Stimulated activated naive CD4-positive, alpha-beta T cell (primary cell): ENCODE results near the gene GNG7.
"Not testable (repeated sequence)": the region's sequence is repeated elsewhere in the genome, so short reads cannot be mapped to it uniquely, and the experiment has no call there.

Source experiments
- DNase-seq, 6 experiments: peaks; one replicate each; lab custom pipeline; 2025; lab: John Stamatoyannopoulos, UW

GNG7 gene

DNA sequence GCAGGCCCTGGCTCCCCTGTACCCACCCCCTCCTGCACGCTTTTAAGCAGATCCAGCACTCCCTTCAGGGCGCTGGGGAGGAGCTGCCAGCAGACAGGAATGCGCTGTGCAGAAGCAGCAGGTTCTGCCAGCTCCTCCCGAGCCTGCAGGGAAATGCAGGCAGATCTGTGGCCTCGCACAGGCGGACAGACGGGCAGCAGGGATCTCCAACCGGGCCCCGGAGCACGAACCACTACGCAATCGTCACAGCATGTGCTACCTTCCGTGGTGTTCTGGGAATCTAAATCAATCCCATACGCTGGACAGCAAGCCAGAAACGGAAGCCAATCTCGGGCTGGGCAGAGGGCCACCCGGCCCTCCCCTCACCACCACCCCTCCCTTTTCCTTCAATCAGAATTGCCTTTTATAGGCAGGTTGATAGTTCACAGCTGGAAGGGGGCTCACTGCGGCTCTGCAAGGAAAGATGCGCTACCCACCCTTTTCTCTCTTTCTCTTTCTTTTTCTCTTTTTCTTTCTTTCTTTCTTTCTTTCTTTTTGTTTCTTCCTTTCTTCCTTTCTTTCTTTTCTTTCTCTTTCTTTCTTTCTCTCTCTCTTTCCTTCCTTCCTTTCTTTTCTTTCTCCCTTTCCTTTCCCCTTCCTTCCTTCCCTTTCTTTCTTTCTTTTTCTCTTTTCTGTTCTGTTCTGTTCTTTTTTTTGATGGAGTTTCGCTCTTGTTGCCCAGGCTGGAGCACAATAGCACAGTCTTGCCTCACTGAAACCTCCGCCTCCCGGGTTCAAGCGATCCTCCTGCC lies 99.9 kb downstream of the GNG7 start:
- DNase-seq = no peak

DNA sequence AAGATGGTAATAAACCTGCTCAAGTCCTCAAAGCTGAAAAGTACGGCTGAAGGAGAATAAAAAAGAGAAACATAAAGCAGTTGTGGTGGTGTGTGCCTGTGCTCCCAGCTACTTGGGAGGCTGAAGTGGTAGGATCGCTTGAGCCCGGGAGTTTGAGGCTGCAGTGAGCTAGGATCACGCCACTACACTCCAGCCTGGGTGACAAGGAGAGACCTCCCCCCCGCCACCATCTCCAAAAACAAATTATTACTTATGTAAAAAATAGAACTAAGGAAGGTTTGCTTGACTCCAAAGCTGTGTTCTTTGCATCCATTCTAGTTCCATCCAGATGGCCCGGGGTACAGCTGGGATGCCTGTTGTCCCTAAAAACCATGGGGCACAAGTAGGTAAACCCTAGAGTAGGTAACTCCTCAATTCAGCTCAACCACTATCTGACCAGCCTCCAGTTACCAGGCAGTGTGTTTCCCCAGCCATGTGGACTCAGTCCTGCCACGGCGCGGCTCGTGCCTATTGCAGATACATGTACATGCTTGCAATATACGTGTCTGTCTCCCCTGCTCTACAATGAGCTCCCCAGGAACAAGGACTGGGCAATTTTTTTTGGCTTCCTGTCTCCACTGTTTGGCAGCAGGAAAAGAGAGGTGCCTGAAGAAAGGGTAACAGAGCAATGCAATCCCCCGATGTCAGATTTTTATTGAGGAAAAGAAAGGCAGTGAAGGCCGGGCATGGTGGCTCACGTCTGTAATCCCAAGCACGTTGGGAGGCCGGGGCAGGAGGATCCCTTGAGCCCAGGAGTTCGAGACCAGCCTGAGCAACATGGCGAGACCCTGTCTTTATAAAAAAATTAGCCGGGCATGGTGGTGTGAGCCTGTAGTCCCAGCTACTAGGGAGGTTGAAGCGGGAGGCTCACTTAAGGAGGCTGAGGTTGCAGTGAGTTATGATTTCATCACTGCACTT lies 101.3 kb downstream of the GNG7 start:
- no peak for DNase-seq

DNA sequence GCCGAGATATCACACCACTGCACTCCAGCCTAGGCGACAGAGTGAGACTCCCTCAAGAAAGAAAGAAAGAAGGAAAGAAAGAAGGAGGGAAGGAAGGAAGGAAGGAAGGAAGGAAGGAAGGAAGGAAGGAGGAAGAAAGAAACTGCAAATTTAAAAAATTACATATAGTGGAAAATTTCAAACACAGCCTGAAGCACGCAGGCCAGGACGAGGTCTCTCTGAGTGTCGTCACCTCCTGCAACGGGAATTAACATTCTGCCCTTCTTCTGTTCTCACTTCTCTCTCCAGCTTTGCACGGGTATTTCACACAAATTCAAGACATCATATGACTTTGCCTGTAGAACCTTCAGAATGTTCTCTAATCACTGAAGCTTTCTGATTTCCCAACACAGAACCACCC lies 108.2 kb downstream of the GNG7 start:
- DNase-seq = no peak

DNA sequence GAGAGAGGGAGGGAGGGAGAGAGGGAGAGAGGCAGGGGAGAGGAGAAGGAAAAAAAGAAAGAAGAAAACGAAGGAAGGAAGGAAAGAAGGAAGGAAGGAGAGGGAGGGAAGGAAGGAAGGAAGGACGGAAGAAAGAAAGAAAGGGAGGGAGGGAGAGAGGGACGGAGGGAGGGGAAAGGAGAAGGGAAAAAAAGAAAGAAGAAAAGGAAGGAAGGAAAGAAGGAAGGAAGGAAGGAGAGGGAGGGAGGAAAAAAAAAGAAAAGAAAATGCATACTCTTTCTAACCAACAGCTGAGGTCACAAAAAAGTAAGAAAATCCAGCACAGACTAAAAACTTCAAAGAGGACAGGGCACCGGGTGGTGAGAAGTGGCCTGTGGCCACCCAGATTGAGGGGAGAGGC lies 109.7 kb downstream of the GNG7 start:
- no peak for DNase-seq

DNA sequence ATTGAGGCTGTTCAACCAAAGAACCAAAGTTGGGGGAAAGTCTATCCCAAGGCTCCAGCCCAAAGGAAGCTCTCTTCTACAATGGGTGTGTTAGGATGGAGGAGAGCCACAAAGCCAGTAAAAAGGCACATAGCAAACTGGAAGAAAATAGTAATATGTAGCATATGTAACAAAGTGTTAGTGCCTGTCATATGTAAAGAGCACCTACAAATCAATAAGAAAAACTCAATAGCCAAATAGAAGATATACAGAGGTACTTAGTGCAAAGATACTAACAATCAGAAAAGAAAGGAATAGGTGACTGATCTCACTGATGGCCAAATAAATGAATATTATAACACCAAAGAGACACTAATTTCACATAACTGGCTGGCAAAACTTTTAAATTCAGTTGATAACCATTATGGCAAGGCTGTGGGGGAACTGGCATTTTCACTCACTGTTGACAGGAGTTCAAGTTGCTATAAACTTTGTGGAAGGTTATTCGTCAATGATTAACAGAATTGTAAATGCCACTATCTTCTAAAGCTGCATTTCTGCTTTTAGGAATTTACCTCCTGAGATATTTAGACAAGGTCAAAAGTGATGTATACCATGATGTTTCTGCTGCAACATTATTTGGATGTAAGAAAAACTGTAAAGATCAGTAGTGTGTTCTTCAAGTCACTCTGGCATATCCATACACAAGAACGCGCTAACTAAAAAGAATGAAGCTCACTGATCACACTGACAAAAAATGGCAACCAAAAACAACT lies 110.8 kb downstream of the GNG7 start:
- DNase-seq = no peak

DNA sequence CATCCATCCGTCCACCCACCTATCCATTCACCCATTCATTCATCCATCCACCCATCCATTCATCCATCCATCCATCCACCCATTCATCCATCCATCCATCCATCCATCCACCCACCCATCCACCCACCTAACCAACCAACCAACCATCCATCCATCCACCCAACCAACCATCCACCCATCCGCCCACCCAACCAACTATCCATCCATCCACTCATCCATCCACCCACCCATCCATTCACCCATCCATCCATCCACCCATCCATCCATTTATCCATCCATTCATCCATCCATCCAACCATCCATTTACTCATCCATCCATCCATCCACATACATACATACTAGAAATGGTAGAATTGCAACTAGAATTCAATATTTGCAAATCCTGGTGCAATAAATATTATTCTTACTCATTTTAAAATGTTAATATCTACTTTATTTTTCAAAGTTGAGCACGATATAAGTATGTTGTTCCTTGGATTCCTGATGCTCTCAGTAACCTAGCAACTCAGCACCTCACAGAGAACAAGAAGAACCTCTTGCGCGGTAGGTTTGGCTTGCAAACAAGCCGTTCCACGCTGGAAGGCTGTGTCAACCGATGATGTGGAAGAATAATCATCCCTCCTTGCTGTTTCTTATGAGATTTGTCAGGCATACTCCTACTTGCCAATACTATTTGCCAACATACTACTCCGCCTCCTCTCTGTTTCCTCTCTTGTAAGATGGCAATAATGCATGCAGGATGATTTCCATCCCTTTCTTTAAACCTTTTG lies 111.7 kb downstream of the GNG7 start:
- DNase-seq = no peak

DNA sequence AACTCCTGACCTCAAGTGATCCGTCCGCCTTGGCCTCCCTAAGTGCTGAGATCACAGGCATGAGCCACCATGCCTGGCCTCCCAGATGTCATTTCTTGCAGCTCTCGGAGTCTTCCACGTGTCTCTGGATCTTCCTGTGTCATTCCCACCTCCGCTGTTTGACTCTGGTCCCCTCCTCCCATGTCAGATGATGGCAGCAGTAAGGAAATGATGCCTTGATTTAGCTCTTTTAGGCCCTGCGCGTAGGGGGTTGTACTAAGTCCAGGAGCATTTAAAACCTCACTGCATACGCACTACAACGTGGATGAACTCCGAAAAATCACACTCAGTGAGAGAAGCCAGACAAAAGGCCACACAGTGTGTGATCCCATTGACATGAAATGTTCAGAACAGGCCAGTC lies 113.1 kb downstream of the GNG7 start:
- no peak for DNase-seq

DNA sequence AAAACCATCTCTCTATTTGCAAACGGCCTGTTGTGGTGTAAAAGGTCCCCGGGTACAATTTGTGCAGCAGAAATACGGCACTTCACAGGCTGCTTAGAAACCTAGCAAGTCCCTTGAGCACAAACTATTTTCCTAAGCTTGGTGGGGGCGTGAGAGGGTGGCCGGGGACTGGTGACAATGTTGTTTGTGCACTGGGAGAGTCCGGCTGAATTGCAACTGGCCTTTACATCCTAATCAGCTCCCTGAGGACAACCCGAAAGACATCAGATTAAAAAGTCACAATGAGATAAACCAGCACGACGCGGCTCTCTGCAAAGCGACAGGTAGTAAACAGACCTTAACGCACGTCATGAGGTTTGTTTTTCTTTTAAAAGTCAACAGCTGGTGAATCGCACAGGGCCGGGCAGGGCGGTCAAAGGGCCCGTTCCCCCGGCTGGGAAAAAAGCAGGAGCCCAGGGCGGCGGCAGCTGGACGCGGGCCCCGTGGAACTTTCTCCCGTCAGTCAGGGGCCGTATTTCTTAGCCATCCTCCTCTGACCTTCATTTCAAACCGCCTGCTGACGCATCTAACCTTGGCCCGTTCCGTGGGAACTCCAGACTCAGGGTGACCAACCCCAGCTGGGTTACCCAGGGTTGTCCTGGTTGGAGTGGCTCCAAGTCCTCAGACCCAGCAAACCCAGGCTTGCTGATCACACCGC lies 114.3 kb downstream of the GNG7 start:
- no peak for DNase-seq

DNA sequence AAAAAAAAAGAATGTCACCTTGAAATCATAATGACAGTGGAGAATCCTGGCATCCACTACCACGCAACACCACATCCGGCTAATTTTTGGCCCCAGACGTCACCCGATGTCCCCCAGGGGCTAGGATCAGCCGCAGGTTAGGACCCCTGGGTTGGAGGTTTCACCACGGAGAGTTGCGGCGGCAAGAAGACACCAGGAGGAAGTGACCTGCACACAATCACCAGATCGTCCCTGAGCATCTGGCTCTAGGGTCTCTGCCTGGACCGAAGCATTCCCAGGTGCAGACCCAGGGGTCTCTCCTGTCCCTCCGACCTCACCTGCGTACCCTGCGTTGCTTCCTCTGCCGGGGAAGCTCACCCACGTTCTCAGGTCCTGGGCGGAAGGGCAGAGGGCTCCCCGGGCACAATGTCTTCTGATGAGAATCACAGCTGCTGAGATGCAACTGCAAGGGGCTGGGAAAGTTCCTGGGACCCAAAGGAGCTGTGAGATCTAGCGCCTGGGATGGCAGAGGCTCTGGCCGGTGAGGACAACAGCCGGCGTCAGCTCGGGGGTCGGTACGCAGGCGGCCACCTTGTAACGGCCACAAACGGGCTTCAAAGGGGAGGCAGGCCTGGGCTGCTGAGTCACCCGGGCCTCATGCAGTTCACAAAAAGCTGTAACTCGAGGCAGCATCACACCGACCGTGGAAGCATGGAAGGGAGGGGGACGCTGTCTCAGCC lies 115.3 kb downstream of the GNG7 start:
- DNase-seq = no peak

DNA sequence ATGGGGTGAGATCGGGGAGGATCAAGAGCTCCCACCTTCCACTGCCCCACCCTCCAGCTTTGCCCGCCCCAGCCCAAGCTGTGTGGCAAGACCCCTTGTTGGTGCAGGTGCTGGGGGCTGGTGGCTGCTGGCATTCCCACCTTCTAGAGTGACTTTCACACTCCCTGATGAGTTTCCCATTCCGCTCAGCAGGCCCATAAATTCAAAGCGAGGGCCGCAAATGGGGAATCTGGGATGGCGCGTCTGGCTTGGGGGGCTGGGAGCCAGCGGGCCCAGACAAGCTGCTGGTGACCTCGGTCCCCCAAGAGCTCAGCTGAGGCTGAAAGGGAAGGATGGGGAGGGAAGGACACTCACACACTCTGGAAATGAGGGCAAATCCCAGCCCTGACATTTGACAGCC lies 116.3 kb downstream of the GNG7 start:
- DNase-seq = no peak

DNA sequence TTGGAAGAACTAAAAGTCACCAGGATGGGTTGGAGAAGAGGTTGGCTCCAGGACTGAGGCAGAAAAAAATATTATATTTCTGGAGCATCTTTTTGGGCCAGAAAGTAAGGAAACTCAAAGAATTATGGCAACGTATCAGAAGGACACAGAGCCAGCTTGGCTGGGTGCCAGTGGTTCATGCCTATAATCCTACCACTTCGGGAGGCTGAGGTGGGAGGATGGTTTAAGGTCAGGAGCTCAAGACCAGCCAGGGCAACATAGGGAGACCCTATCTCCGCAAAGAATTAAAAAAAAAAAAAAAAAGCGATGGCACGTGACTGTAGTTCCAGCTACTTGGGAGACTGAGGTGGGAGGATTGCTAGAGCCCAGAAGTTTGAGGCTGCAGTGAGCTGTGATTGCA lies 118.5 kb downstream of the GNG7 start:
- no peak for DNase-seq

DNA sequence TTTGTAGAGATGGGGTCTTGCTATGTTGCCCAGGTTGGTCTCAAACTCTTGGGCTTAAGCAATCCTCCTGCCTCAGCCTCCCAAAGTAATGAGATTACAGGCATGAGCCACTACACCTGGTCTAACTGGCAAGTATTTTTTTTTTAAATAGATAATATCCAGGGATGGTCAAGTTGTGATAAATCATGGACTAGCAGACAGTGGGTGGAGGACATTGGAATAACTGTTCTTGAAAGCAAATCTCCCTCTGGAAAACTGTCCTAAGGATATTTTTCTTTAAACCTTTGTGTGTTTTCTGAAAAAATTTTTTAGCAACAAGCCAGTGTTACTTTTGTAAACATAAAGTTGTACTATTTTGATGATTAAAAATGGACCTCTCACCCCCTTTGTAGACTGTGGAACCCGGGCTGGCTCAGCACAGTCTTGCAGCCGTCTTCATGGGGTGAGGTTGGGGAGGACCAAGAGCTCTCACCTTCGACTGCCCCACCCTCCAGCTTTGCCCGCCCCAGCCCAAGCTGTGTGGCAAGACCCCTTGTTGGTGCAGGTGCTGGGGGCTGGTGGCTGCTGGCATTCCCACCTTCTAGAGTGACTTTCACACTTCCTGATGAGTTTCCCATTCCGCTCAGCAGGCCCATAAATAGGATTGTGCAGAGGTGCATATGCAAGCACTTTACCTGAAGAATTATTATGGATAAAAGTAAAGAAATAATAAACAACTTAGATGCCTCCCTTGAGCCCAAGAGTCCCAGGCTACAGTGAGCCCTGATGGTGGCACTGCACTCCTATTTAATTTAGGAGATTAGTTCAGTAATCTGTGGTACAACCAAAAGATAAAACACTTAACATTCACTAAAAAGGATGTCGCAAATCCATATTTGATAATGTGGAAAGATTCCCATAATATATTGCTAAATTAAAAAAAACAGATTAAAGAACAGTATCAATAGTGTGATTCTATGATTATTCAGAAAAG lies 119.2 kb downstream of the GNG7 start:
- no peak for DNase-seq

DNA sequence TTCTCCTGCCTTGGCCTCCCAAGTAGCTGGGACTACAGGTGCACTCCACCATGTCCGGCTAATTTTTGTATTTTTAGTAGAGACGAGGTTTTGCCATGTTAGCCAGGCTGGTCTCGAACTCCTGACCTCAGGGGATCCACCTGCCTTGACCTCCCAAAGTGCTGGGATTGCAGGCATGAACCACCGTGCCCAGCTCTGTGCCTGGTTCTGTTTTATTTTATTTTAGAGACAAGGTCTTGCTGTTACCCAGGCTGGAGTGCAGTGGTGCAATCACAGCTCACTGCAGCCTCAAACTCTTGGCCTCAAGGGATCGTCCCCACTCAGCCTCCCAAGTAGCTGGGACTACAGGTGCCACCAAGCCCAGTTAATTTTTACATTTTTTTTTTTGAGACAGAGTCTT lies 122.1 kb downstream of the GNG7 start:
- not testable (repeated sequence) for DNase-seq

DNA sequence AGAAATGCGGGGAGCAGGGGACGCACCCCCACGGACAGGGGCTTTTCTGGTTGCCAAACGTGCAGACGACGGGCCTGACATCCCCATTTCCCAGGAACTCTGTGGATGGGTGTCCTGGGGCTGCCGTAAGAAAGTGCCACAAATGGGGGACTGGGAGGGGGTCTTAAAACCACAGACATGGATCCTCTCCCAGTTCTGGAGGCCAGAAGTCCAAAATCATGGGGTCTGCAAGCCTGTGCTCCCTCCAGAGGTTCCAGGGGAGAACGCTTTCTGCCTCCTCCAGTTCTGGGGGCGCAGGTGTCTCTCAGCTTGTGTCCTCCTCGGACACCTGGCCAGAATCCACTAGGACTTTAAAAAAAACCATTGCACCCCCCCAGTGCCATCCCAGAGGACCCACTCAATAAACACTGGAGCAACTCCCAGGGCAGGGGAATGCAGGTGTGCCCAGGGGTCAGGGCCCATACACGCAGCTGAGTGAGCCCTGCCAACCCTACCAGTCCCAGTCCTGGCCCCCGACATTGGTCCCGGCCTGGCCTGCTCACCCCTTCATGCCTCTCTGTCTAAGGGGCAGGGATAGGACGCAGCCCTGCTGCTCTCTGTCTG lies 122.7 kb downstream of the GNG7 start:
- DNase-seq = no peak

DNA sequence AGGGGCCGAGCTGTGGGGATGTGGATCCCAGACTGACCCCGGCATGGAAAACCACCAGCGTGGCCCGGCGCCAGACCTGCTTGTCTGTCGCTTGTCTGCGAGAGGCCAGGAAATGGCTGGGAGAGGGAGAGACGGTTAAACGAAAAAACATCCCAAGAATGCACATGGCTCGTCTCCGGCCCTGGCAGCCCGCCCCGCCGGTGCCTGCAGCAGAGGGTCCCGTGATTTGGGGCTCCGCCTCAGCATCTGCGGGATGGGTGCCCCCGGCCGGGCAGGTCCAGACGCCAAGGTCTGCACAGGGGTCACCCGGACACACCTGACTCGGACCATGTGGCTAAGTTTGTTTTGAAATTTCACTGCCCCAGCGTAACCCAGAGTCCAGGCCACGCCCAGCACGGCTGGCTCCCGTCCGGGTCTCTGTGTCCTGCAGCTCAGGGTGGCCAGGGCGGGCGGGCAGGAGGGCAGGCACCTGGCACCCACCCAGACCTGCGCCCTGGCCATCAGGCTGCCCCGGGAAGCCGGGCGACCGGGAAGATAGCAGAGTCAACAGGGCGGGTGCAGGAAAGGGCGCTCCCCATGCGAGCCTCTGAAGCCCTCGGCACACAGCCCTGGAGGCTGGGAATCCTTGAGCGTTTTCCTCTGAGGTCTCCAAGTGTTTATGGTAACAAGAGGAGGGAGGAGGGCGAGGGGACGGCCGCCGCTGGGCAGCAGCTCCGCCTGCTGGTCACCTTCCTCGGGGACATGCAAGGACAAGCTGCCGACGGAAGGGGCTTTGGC lies 123.4 kb downstream of the GNG7 start:
- peak in 5 of 6 experiments; percentile 14 to 47 (median 33) for DNase-seq

DNA sequence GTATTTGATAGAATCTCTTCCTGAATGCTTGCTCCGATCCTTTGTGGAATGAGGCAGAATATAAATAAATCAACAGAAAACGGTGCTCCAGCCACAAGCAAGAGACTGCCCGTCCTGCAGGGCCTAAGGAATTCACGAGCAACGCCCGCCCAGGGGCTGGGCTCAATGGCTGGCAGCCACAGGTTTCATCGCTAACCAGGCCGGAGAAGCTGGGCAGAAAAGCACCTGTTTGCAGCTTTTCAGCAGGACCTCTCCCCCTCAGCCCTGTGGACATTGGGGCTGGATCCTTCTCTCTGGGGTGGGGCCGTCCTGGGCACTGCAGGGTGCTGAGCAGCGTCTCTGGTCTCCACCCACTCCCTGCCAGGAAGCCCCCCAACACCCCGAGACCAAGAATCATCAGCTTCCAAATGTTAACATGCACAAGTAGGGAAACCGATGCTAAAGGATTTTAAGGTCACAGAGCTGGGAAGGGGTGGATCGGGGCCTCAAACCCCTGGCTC lies 124.1 kb downstream of the GNG7 start:
- no peak for DNase-seq

DNA sequence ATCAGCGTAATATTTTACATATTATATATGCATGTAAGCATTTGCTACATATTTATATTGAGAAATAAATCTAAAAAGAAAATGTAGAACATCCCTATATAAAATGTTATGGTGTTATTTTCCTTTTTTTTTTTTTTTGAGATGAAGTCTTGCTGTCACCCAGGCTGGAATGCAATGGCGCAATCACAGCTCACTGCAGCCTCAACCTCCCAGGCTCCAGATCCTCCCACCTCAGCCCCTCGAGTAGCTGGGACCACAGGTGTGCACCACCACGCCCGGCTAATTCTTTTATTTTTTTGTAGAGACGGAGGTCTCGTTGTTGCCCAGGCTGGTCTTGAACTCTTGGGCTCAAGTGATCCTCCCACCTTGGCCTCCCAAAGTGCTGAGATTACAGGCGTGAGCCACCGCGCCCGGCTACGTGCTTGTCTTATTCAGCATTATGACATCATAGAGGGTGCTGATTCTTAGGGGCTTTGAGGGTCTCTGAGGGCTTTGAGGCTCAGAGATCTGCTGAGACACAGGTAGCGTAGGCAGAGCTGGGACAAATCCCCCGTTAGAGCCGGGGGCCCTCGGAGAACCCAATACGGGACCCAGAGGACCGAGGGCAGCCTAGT lies 124.7 kb downstream of the GNG7 start:
- DNase-seq = no peak
